Ishikawa (cell line): ENCODE data around the gene FRMD5.

ENCODE experiments used
- CEBPB ChIP-seq: IDR thresholded peaks from 2 replicates; pipeline ENCODE4 v1.6.1; 2012
- EGR1 ChIP-seq: IDR thresholded peaks from 2 replicates; pipeline ENCODE4 v1.6.1; 2012
- EP300 ChIP-seq: IDR thresholded peaks from 2 replicates; pipeline ENCODE4 v1.6.1; 2012; ENCODE audit warnings: borderline replicate concordance
- FOXM1 ChIP-seq: IDR thresholded peaks from 2 replicates; pipeline ENCODE4 v1.6.1; 2012; ENCODE audit warnings: low read depth, borderline replicate concordance
- MAX ChIP-seq: IDR thresholded peaks from 2 replicates; pipeline ENCODE4 v1.6.1; 2012
- RAD21 ChIP-seq: IDR thresholded peaks from 2 replicates; pipeline ENCODE4 v1.6.1; 2012; ENCODE audit warnings: low read depth
- REST ChIP-seq: IDR thresholded peaks from 2 replicates; pipeline ENCODE4 v1.6.1; 2012; ENCODE audit warnings: low read depth, mild to moderate bottlenecking
- TAF1 ChIP-seq: IDR thresholded peaks from 2 replicates; pipeline ENCODE4 v1.6.1; 2012; ENCODE audit warnings: low read depth, mild to moderate bottlenecking
- TCF12 ChIP-seq: IDR thresholded peaks from 2 replicates; pipeline ENCODE4 v1.6.1; 2012; ENCODE audit warnings: low read depth
- TEAD4 ChIP-seq: IDR thresholded peaks from 2 replicates; pipeline ENCODE4 v1.6.1; 2012
- USF1 ChIP-seq: IDR thresholded peaks from 2 replicates; pipeline ENCODE4 v1.6.1; 2012
- YY1 ChIP-seq: IDR thresholded peaks from 2 replicates; pipeline ENCODE4 v1.6.1; 2012; ENCODE audit warnings: low read depth
- ZBTB7A ChIP-seq: IDR thresholded peaks from 2 replicates; pipeline ENCODE4 v1.6.1; 2012; ENCODE audit warnings: low read depth

GRCh38 chr15:43826029-43826507, 369.0 kb downstream of the FRMD5 start:
- TF ChIP-seq REST (no peak), USF1 (no peak), EP300 (no peak), YY1 (no peak), EGR1 (no peak), TCF12 (no peak), RAD21 (no peak), TAF1 (no peak), TEAD4 (no peak), CEBPB (no peak), MAX (no peak), FOXM1 (no peak), ZBTB7A (no peak)
